Neutrophil (primary cell): ENCODE measurements around the gene TSPAN14.

ENCODE experiments used
- H3K27ac ChIP-seq: fragments of 200-600 bp; sonication (generic); 2 replicates; pipeline ENCODE4 v1.5.1; 2016; ENCODE audit warnings: mild to moderate bottlenecking, moderate library complexity
- H3K27me3 ChIP-seq: fragments of 200-600 bp; sonication (generic); 2 replicates; pipeline ENCODE4 v1.6.0; 2016; ENCODE audit warnings: mild to moderate bottlenecking
- H3K36me3 ChIP-seq: fragments of 200-600 bp; sonication (generic); 2 replicates; pipeline ENCODE4 v1.5.1; 2017
- H3K4me1 ChIP-seq, 2 experiments: fragments of 200-600 bp in 1 of 2; sonication (generic) in 1 of 2; 1 replicate in 1 of 2; 2 replicates in 1 of 2; pipeline versions ENCODE4 v1.5.1 to v1.6.1; 2013 to 2016; ENCODE audit warnings: low read depth in 1 of 2, low read length in 1 of 2, mild to moderate bottlenecking in 1 of 2, moderate library complexity in 1 of 2; ENCODE audit not compliant: control insufficient read depth in 1 of 2, insufficient read depth in 1 of 2
- H3K4me3 ChIP-seq, 2 experiments: fragments of 200-600 bp in 1 of 2; sonication (generic) in 1 of 2; 1 replicate in 1 of 2; 2 replicates in 1 of 2; pipeline ENCODE4 v1.5.1; 2013 to 2016; ENCODE audit warnings: low read depth in 1 of 2, low read length in 1 of 2, mild to moderate bottlenecking in 1 of 2, moderate library complexity in 1 of 2
- H3K9me3 ChIP-seq: fragments of 200-600 bp; sonication (generic); 2 replicates; pipeline ENCODE4 v1.5.1; 2016
- TF ChIP-seq, protein P1 (sequence below): fragments of 200-600 bp; sonication (generic); IDR thresholded peaks from 2 replicates; pipeline ENCODE4 v1.5.1; 2016; ENCODE audit warnings: antibody characterized with exemption

The TSPAN14 gene

DNA sequence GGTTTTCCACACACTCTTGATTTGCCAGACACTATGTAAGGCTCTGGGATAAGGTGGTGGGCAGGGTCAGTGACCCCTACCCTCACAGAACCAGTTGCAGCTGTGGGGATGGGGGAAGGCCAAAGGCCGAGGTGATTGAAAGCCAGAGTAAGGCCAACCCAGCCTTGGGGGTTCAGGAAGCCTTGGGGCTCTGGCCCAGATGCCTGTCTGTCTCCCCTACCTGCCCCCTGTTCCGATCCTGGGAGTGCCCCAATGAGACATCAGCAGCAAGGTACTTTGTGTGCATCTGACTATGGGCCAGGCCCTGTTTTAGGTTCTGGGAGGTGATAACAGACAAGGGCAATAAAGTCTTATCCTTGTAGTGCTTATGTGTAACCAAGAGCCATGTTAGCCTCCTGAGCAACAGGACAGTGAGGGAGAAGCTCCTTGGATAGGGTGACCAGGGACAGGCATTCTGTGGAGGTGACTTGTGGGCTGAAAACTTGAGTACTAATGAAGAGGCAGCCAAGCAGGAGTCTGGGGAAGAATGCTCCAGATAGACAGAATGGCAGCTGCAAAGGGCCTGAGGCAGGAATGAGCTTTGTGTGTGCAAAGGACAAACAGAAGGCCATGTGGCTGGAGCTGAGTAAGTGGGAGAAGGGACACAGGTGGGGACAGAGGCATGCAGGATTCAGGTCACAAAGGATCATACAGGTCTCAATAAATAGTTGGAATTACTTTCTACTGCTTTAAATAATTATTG, 35.4 kb downstream of the TSPAN14 start:
- H3K36me3 ChIP-seq, result peaks cover 20% of the 10 kb centered on the region

DNA sequence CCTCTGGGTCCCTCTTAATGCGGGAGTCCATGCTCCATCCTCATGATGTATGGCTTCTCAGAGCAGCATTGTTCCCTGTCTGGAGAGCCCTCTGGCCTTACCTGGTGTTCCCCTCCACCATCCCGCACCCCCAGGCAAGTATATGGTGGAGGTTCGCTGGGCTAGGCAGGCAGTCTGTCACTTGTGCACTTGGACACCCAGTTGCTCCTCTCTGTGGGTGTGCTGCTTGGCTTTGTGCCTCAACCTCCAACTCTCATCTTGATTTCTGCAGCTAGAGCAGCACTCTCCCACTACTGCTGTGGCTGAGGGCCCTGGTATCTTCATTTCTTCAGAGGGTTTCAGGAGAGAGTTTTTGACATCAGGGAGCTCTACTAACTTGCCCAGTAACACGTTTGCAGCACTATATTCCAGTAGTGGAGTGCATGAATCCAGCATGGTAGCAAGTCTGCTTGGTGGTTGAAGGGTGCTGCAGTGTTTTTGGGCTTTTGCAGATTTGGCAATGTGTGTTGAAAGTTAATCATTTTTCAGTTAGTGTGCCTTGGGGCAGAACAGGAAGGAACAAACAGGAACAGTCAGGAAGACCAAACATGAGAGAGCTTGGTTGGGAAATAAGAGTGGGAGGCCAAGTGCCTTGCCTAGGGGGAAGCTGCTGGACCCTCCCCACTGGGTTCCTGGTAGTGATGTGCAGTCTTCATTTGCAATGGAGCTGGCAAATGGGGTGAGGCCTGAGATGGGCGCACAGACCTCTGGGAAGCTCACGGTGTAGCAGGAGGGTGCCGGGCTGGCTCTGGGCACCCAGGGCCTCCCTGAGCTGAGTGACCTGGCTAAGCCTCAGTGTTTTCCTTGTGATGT, 37.4 kb downstream of the TSPAN14 start:
- Histone ChIP-seq H3K9me3 (no peaks in the 10 kb centered on the region), H3K36me3 (peaks cover 20% of the 10 kb centered on the region), H3K4me1 (peaks cover 100% of the 10 kb centered on the region in 2 experiments)

More for the DNA sequence above, 35.4 kb downstream of the TSPAN14 start:
- H3K27ac ChIP-seq, result peak overlapping the region; percentile 96
- H3K27me3 ChIP-seq, result no peaks in the 10 kb centered on the region
- H3K4me3 ChIP-seq, result no peak overlapping the region
- no peaks in the 10 kb centered on the region for H3K9me3 ChIP-seq
- TF ChIP-seq, protein P1, sequence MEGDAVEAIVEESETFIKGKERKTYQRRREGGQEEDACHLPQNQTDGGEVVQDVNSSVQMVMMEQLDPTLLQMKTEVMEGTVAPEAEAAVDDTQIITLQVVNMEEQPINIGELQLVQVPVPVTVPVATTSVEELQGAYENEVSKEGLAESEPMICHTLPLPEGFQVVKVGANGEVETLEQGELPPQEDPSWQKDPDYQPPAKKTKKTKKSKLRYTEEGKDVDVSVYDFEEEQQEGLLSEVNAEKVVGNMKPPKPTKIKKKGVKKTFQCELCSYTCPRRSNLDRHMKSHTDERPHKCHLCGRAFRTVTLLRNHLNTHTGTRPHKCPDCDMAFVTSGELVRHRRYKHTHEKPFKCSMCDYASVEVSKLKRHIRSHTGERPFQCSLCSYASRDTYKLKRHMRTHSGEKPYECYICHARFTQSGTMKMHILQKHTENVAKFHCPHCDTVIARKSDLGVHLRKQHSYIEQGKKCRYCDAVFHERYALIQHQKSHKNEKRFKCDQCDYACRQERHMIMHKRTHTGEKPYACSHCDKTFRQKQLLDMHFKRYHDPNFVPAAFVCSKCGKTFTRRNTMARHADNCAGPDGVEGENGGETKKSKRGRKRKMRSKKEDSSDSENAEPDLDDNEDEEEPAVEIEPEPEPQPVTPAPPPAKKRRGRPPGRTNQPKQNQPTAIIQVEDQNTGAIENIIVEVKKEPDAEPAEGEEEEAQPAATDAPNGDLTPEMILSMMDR, result no peak
- peaks cover 100% of the 10 kb centered on the region in 2 experiments for H3K4me1 ChIP-seq

DNA sequence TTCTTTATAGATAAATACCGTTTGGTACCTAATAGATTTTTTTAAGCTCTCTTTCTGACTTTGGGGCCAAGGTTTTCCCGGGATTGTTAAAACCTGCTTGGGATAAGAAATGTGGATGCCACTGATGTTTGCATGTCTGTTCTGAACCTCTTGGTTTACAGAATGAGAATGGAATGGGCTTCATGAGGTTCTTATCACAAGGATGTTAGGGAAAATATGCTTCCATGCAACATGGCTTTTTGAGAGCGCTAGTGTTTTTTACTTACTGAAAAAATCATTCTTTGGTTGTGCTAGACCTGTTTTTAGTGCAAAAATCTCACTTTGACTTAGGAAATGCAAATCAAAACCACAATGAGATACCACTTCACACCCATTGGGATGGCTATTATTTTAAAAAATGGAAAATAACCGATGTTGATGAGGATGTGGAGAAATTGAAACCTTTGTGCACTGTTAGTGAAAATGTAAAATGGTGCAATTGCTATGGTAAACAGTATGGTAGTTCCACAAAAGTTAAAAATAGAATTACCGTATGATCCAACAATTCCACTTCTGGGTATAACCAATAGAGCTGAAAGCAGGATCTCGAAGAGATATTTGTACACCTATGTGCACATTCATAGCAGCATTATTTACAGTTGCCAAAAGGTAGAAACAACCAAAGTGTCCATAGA, 38.9 kb downstream of the TSPAN14 start:
- no peaks in the 10 kb centered on the region for H3K27me3 ChIP-seq
- peak overlapping the region; percentile 96 for H3K27ac ChIP-seq
- H3K4me1 ChIP-seq, result peaks cover 100% of the 10 kb centered on the region in 2 experiments
- TF ChIP-seq, protein P1, result no peak
- no peaks in the 10 kb centered on the region for H3K9me3 ChIP-seq
- H3K36me3 ChIP-seq, result peaks cover 20% of the 10 kb centered on the region
- H3K4me3 ChIP-seq, result peak overlapping the region in 1 of 2 experiments; percentile 4

More for the DNA sequence above, 37.4 kb downstream of the TSPAN14 start:
- TF ChIP-seq, protein P1, result no peak
- Histone ChIP-seq H3K27me3 (no peaks in the 10 kb centered on the region), H3K27ac (peak overlapping the region; percentile 96), H3K4me3 (peak overlapping the region; percentile 1 to 21)

DNA sequence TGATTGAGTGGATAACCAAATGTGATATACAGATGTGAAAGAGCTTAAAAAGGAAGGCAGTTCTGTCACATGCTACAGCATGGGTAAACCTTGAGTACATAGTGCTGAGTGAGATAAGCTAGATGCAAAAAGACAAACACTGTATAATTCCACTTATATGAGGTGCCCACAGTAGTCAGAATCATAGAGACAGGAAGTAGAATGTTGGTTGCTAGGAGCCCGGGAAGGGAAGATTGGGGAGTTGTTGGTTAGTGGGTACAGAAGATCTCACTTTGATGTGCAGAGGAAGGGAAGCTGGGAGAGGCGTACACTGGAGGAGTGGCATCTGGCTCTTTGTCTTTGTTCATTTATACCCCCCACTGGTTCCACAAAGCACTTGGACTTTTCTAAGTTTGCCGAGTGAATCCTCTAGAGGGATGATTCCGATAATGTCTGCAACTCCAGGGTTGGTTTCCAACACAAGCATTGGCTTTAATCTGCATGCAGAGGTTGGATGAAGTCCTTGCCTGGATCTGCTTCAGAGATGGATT, 39.5 kb downstream of the TSPAN14 start:
- Histone ChIP-seq H3K36me3 (peaks cover 20% of the 10 kb centered on the region), H3K4me3 (peak overlapping the region in 1 of 2 experiments; percentile 8), H3K4me1 (peaks cover 100% of the 10 kb centered on the region in 2 experiments), H3K9me3 (no peaks in the 10 kb centered on the region), H3K27ac (peak overlapping the region; percentile 96), H3K27me3 (no peaks in the 10 kb centered on the region)
- TF ChIP-seq, protein P1, result no peak

DNA sequence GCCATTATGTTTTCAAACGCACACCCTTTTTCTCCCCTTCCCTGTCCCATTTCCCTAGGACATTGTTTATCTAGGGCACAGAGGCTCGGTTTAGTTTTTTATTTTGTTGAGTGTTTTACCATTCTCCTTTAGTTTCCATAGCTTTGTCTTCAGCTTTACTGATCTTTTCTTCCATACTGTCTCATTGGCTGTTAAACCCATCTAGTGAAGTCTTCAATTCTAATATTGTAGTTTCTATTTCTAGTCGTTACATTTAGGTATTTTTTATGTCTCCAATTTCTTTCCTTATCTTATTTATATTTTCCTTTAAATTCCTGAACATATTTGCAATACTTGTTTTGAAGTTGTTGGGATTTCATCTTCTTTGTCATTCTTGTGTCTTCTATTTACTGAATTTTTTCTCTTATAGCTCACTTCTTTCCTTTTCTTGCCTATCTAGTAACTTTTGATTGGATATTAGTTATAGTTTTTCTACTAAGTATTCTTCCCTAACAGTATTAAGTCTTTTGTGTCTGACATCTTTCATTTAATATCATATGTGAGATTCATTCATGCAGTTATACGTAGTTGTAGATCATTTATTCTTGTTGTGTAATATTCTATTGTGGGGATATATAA, 42.6 kb downstream of the TSPAN14 start:
- peaks cover 99 to 100% of the 10 kb centered on the region in 2 experiments for H3K4me1 ChIP-seq

More for the DNA sequence above, 42.6 kb downstream of the TSPAN14 start:
- TF ChIP-seq, protein P1, result no peak
- no peaks in the 10 kb centered on the region for H3K9me3 ChIP-seq
- peak overlapping the region in 1 of 2 experiments; percentile 54 for H3K4me3 ChIP-seq
- no peaks in the 10 kb centered on the region for H3K36me3 ChIP-seq
- H3K27ac ChIP-seq, result peak overlapping the region; percentile 96
- H3K27me3 ChIP-seq, result no peaks in the 10 kb centered on the region
